ENCODE results near the gene PHKB. TPM values are rescaled to one million over a fixed set of nuclear protein-coding genes. Genes with fewer than 3 reads are reported as not detected.

PHKB gene
- total RNA-seq, 4 donors from 2014 or later: 19.8 to 29.6 (median 25.2) TPM

GRCh38 chr16:47571711-47572110, 110.6 kb downstream of the PHKB start:
- no peak for DNase-seq (ENCODE audit: low spot score in 2 of 2)
- intact Hi-C loops (cut with DNase I; ENCODE audit: low total_unique reads): no loop called here
- no peak overlapping the region for H3K4me3 ChIP-seq (ENCODE audit: low read depth, poor library complexity, severe bottlenecking)
- WGBS, 2 donors: 98 to 100% methylated on average over 3 of the region's 3 CpGs
- no peak for TF ChIP-seq POLR2A (IDR thresholded peaks at IDR 0.05)
- no peak for TF ChIP-seq CTCF (IDR thresholded peaks at IDR 0.05)

GRCh38 chr16:47574091-47575054, 113.2 kb downstream of the PHKB start:
- no peak for DNase-seq (ENCODE audit: low spot score in 2 of 2)
- intact Hi-C loops (cut with DNase I; ENCODE audit: low total_unique reads): no loop called here
- no peak for TF ChIP-seq CTCF (IDR thresholded peaks at IDR 0.05)
- TF ChIP-seq POLR2A (IDR thresholded peaks at IDR 0.05): no peak
- no peak overlapping the region for H3K4me3 ChIP-seq (ENCODE audit: low read depth, poor library complexity, severe bottlenecking)
- 68 to 89% methylated on average over 5 of the region's 5 CpGs for WGBS, 2 donors

- intact Hi-C loops (cut with DNase I; ENCODE audit: low total_unique reads): no loop called here
Observed at GRCh38 chr16:47577029-47577428, 115.9 kb downstream of the PHKB start.

GRCh38 chr16:47578033-47578432, 116.9 kb downstream of the PHKB start:
- no peak overlapping the region for H3K4me3 ChIP-seq (ENCODE audit: low read depth, poor library complexity, severe bottlenecking)
- DNase-seq (ENCODE audit: low spot score in 2 of 2): no peak
- TF ChIP-seq CTCF (IDR thresholded peaks at IDR 0.05) (no peak), POLR2A (IDR thresholded peaks at IDR 0.05) (no peak)
- WGBS, 2 donors: 98 to 99% methylated on average over 3 of the region's 3 CpGs
- intact Hi-C loops (cut with DNase I; ENCODE audit: low total_unique reads): no loop called here

More at GRCh38 chr16:47577029-47577428, 115.9 kb downstream of the PHKB start:
- TF ChIP-seq POLR2A (IDR thresholded peaks at IDR 0.05) (no peak), CTCF (IDR thresholded peaks at IDR 0.05) (no peak)
- no peak for DNase-seq (ENCODE audit: low spot score in 2 of 2)
- H3K4me3 ChIP-seq (ENCODE audit: low read depth, poor library complexity, severe bottlenecking): no peak overlapping the region

GRCh38 chr16:47578573-47578972, 117.4 kb downstream of the PHKB start:
- H3K4me3 ChIP-seq (ENCODE audit: low read depth, poor library complexity, severe bottlenecking): no peak overlapping the region
- no peak for TF ChIP-seq POLR2A (IDR thresholded peaks at IDR 0.05)
- TF ChIP-seq CTCF (IDR thresholded peaks at IDR 0.05): no peak
- WGBS, 2 donors: 90 to 92% methylated on average over 1 of the region's 1 CpG
- no peak for DNase-seq (ENCODE audit: low spot score in 2 of 2)
- intact Hi-C loops (cut with DNase I; ENCODE audit: low total_unique reads): no loop called here

Data from lower leg skin (tissue), 4 donors.